Ascending aorta (tissue), 2 donors: ENCODE results near the gene MOG. TPM values are rescaled to one million over a fixed set of nuclear protein-coding genes. Genes with fewer than 3 reads are reported as not detected.

Experiments
- DNase-seq, 2 donors: peaks; one replicate each; pipeline ENCODE4 v3.0.0-alpha.2; 2019; ENCODE audit warnings: low spot score in 2 of 2
- H3K27ac ChIP-seq, 2 donors: fragments of 200-600 bp; sonication (generic); one replicate each; pipeline ENCODE4 v1.5.1; 2016 to 2017; ENCODE audit warnings: mild to moderate bottlenecking in 1 of 2
- H3K27me3 ChIP-seq: fragments of 200-600 bp; sonication (generic); one replicate; pipeline ENCODE4 v1.5.1; 2017
- H3K36me3 ChIP-seq, 2 donors: fragments of 200-600 bp; sonication (generic); one replicate each; pipeline ENCODE4 v1.5.1; 2016
- H3K4me1 ChIP-seq, 2 donors: fragments of 200-600 bp; sonication (generic); one replicate each; pipeline ENCODE4 v1.5.1; 2016 to 2017; ENCODE audit warnings: mild to moderate bottlenecking in 1 of 2
- H3K4me3 ChIP-seq, 2 donors: fragments of 200-600 bp; sonication (generic); one replicate each; pipeline ENCODE4 v1.5.1; 2016 to 2017; ENCODE audit warnings: mild to moderate bottlenecking in 1 of 2
- H3K9me3 ChIP-seq, 2 donors: fragments of 200-600 bp; sonication (generic); one replicate each; pipeline ENCODE4 v1.5.1; 2016
- intact Hi-C: fragments of 100-400 bp; cut with DNase I; formaldehyde crosslinking; loops from one replicate; pipeline ENCODE4 v1.15.1; 2023
- total RNA-seq: library from RNA; depleted of rRNA; stranded (reverse); fragments of >200 nt; gene quantifications from one replicate; pipeline ENCODE4 v1.1.0, GENCODE V29; 2016
- TF ChIP-seq, protein P1 (sequence below), 3 experiments: fragments of 200-600 bp in 2 of 3; fragments of 450-650 bp in 1 of 3; sonication (generic) in 2 of 3; IDR thresholded peaks; one replicate each; pipeline ENCODE4 v1.5.1; 2016 to 2019; ENCODE audit warnings: antibody characterized with exemption in 3 of 3, mild to moderate bottlenecking in 1 of 3, moderate library complexity in 1 of 3

The MOG gene
- total RNA-seq, 1 donor from 2014 or later, result not detected

DNA sequence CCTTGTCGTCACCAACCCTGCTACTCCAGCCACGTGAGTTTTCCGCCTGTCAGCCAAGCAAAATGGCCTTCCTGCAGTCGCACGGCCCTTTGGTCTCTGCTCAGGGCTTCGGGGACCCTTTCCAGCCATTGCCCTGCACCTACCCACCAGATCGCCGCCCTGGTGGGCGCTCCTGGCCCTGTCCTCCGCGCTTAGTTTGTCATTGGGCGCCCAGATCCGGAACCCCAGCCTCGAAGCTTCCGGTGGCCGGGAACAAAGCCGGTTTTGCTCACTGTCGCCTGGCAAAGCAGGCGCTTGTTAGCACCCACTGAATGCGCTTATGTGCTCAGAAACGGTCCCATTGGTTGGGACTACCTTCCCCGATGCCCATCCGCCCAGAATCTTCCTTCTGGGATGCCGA, 23.5 kb downstream of the MOG start:
- intact Hi-C loops, result no loop called here
- H3K4me3 ChIP-seq, result no peak overlapping the region
- DNase-seq, result no peak
- H3K27ac ChIP-seq, result no peak overlapping the region
- H3K36me3 ChIP-seq, result no peaks in the 10 kb centered on the region
- H3K9me3 ChIP-seq, result no peaks in the 10 kb centered on the region
- H3K4me1 ChIP-seq, result no peaks in the 10 kb centered on the region
- TF ChIP-seq, protein P1, sequence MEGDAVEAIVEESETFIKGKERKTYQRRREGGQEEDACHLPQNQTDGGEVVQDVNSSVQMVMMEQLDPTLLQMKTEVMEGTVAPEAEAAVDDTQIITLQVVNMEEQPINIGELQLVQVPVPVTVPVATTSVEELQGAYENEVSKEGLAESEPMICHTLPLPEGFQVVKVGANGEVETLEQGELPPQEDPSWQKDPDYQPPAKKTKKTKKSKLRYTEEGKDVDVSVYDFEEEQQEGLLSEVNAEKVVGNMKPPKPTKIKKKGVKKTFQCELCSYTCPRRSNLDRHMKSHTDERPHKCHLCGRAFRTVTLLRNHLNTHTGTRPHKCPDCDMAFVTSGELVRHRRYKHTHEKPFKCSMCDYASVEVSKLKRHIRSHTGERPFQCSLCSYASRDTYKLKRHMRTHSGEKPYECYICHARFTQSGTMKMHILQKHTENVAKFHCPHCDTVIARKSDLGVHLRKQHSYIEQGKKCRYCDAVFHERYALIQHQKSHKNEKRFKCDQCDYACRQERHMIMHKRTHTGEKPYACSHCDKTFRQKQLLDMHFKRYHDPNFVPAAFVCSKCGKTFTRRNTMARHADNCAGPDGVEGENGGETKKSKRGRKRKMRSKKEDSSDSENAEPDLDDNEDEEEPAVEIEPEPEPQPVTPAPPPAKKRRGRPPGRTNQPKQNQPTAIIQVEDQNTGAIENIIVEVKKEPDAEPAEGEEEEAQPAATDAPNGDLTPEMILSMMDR (IDR thresholded peaks at IDR 0.05), result no peak
- H3K27me3 ChIP-seq, result peaks cover 3% of the 10 kb centered on the region

DNA sequence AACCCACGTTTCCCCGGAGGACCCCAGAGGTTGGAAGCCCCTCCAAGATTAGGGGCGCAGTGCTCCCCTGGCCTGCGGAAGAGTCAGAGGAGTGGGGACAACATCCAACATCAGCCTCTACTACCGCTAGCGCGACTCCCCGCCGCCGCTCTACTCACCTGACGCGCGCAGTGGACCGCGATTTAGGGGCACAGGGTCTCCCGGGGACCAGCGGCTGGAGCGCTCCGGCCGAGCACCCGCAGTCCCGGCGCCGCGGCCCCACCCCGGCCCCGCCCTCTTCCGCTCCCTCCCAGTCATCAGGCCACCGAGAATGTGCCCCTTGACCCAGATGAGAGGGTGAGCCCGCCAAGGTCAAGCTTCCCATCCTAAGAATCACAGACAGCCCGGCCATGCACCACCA, 24.0 kb downstream of the MOG start, which contains the start of gene ZFP57:
TSS of gene ZFP57 (minus strand) at position 249 of the 400 bp plus-strand sequence. CDS start 4,149 bp downstream, outside the sequence.
- TF ChIP-seq, protein P1 (IDR thresholded peaks at IDR 0.05), result no peak
- Histone ChIP-seq H3K4me3 (peak within 1 kb of the TSS in 1 of 2 donors; percentile 36), H3K27me3 (peaks cover 3% of the 10 kb centered on the region), H3K9me3 (no peaks in the 10 kb centered on the region), H3K4me1 (no peaks in the 10 kb centered on the region), H3K36me3 (no peaks in the 10 kb centered on the region), H3K27ac (no peak within 1 kb of the TSS)
- intact Hi-C loops, result no loop called here
- no peak for DNase-seq

DNA sequence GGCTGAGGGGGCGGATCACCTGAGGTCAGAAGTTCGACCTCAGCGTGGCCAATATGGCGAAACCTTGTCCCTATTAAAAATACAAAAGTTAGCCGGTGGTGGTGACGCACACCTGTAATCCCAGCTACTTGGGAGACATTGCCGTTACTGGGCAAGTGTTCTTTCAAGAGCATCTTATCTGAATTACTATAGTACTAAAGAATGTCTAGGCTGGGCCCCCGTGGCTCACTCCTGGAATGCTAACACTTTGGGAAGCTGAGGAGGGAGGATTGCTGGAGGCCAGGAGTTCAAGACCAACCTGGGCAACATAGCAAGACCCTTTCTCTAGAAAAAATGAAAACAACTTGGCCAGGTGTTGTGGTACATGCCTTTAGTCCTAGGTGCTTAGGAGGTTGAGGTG, 24.9 kb downstream of the MOG start:
- Histone ChIP-seq H3K4me3 (no peak overlapping the region), H3K27me3 (peaks cover 3% of the 10 kb centered on the region), H3K36me3 (no peaks in the 10 kb centered on the region), H3K27ac (no peak overlapping the region), H3K9me3 (no peaks in the 10 kb centered on the region), H3K4me1 (no peaks in the 10 kb centered on the region)
- intact Hi-C loops, result no loop called here
- no peak for DNase-seq
- TF ChIP-seq, protein P1 (IDR thresholded peaks at IDR 0.05), result no peak

DNA sequence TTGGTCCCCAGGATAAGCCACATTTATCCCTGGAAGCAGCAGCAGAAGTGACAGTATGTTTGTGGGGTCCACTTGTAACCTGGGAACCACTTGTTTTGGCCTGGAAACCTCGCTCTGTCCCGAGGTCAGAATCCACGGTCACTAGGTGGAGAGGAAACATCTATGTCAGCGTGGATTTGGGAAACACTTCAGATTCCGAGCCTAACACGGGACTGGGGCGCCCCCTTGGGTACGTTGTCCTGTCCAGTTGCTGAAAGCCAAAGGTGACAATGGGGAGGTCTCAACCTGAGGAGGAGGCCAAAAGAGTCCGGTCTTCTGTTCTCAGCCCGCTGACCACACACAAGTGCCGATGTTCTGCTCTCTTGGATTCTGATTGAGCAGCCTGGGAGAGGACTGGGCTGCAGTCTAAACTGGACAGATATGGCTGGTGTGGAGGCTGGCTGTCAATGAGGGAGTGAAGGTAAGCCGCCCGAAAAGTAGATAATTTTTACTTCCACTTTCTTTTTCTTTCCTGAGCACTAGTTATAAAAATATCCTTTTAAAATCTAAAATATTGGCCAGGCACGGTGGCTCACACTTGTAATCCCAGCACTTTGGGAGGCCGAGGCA, 28.9 kb downstream of the MOG start:
- Histone ChIP-seq H3K4me1 (no peaks in the 10 kb centered on the region), H3K27ac (no peak overlapping the region), H3K9me3 (no peaks in the 10 kb centered on the region), H3K27me3 (no peaks in the 10 kb centered on the region), H3K36me3 (no peaks in the 10 kb centered on the region), H3K4me3 (no peak overlapping the region)
- TF ChIP-seq, protein P1 (IDR thresholded peaks at IDR 0.05), result peak in 1 of 3 experiments; percentile 32
- DNase-seq, result no peak
- intact Hi-C loops, result loop anchor here (2.0 kb wide), 1 partner anchor 35 kb away; no protein-coding TSS in a partner anchor

DNA sequence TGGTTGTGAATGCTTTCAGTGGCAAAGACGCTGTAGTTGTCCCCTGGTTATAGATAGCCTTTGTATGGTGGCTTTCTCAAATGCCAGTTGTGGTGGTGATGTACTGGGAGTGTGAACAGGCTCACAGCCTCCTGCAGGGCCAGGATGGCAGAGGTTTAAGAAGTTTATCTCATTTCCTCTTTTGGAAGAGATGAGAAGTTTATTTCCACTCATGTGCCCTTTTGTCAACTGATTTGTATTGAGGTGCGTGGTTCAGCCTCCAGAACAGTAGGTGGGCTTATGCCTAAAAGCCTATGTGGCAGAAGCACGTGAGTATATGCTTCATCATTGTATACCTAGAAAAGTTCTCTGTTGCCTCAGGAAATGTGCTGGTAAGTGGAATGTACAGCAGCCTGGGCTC, 37.7 kb downstream of the MOG start:
- TF ChIP-seq, protein P1 (IDR thresholded peaks at IDR 0.05), result no peak
- intact Hi-C loops, result no loop called here
- H3K9me3 ChIP-seq, result peaks cover 0 to 5% of the 10 kb centered on the region in 2 donors

More for the DNA sequence above, 37.7 kb downstream of the MOG start:
- no peak overlapping the region for H3K27ac ChIP-seq
- no peaks in the 10 kb centered on the region for H3K4me1 ChIP-seq
- no peak overlapping the region for H3K4me3 ChIP-seq
- no peaks in the 10 kb centered on the region for H3K27me3 ChIP-seq
- no peak for DNase-seq
- H3K36me3 ChIP-seq, result no peaks in the 10 kb centered on the region
